Lung microvascular endothelial cell (primary cell): Measurements from ENCODE around the gene LRRC23. TPM values are rescaled to one million over a fixed set of nuclear protein-coding genes. Genes with fewer than 3 reads are reported as not detected.
"Not testable (repeated sequence)": the region's sequence is repeated elsewhere in the genome, so short reads cannot be mapped to it uniquely, and the experiment has no call there.

Experiments
- DNase-seq, 2 donors: peaks; one replicate each; pipeline versions ENCODE4 v3.0.0 to v3.0.0-alpha.2; 2010; ENCODE audit warnings: low read depth in 2 of 2
- total RNA-seq: library from RNA; depleted of rRNA; stranded (reverse); fragments of >200 nt; gene quantifications from 2 replicates; pipeline ENCODE4 v1.2.1, GENCODE V29; 2014

LRRC23 gene, protein sequence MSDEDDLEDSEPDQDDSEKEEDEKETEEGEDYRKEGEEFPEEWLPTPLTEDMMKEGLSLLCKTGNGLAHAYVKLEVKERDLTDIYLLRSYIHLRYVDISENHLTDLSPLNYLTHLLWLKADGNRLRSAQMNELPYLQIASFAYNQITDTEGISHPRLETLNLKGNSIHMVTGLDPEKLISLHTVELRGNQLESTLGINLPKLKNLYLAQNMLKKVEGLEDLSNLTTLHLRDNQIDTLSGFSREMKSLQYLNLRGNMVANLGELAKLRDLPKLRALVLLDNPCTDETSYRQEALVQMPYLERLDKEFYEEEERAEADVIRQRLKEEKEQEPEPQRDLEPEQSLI
- total RNA-seq: 1.5 and 3.4 TPM in 2 replicates

DNA sequence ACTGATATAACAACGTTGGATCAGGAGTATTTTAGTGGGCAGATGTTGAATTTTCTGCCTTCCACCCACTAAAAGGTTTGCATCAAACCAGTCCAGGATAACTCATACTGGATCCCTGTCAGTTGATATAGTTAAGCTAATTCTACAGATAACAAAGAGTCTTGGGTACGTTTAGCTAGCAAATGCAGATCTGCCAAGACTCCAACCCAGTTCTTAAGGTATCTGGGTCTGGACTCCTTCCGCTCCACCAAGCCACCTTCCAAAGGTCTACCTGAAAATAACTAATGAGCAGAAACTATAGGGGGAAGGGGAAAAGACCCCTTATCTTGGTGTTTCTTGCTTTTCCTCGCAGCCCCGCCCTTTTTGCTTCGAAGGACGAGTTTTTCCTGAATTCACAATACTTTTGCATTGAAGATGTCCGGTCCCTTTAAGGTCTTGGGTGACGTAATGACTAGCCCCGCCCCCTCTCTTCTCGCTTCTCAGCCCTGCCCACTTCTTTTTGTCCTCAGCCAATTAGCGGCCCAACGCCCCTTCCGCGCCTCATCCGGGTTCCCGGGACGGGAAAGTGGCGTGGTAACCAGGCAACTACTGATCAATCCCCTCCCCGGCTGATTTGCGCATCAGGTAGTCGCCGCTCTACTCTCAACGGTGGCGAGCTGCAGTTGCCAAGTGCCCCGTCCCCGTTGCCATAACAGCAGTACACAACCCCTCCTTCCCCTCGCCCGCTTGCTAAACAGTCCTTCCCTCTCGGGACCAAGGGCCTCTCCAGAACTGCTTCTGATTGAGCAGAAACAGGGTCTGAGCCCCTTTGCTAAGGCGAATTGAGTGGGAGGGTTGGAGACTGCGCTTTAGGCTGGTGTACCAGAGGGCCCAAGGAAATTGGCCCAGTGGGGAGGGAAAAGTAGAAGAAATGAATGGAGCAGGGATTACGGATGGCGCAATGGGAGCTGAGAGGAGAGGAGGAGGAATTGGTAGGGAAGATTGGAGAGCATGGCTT is at the start of gene LRRC23:
LRRC23 (plus strand) TSS at position 543 of the 997 bp plus-strand sequence. CDS start 812 bp downstream, outside the sequence.
- peak; percentile 93 to 96 for DNase-seq

DNA sequence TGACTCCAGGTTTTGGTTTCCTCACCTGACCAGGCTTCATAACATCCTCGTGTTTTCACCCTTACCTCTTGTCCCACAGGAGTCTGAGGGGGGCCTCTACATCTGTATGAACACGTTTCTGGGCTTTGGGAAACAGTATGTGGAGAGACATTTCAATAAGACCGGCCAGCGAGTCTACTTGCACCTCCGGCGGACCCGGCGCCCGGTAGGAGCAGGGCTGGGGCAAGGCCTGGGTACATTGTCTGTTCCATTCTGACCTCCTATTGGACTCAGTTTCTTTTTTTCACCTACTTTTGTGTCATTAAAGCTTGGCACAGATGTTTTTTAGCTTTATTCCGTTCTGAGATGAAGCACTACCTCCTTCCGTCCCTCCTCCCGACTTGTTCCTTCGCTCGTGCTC is 49.3 kb upstream of the LRRC23 start:
- no peak for DNase-seq

DNA sequence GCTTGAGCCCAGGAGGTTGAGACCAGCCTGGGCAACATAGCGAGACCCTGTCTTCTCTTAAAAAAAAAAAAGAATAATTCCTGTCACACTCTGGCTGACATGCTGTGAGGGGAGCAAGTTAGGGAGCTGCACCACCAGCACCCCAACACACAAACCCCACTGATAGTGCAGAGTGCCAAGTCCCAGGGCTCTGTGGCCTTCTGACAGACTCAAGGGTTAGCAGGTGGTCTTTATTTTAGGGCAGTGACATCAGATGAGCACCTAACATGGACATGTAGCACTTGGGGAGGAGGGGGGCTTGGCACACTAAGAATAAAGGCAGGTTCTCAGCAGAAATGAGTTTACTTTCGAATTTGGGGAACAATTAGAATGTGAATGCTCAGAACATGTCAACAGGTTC is 45.8 kb upstream of the LRRC23 start:
- no peak for DNase-seq

DNA sequence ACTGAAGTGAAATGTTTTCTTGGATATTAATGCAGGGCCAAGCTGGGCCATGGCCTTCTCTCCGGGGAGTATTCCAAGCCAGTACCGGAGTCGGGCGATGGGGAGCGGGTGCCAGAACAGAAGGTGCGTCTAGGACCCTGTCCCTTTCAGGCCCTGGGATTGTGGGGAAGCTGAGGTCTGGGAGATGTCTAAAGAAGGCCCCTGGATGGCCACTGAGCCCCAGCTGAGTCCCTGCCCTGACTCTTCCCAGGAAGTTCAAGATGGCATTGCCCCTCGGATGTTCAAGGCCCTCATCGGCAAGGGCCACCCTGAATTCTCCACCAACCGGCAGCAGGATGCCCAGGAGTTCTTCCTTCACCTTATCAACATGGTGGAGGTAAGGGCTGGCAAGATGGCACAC is 44.5 kb upstream of the LRRC23 start:
- no peak for DNase-seq

DNA sequence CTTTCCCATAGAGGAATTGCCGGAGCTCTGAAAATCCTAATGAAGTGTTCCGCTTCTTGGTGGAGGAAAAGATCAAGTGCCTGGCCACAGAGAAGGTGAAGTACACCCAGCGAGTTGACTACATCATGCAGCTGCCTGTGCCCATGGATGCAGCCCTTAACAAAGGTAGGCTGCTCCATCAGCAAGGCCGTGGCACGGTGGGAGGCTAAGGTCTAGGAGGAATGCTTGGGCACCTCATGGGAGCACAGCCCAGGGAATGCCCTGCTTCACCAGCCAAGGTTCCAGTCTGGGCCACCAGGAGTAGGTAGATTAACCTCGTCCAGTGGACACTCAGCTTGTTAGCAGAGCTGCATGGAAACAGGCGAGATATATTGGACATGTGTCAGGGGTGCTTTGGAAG is 43.7 kb upstream of the LRRC23 start:
- DNase-seq: no peak

DNA sequence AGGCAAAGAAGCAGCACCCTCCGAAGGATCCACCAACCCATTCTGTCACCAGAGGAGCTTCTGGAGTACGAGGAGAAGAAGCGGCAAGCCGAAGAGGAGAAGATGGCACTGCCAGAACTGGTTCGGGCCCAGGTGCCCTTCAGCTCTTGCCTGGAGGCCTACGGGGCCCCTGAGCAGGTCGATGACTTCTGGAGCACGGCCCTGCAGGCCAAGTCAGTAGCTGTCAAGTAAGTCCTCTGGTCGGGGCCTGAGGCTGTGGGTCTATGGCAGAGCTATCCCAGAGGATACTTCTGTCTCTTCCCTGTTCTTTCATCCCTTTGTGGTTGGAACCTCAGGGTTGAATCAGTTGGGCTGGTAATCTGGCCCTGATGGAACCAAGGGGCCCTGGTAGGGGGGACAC is 43.2 kb upstream of the LRRC23 start:
- DNase-seq: no peak

DNA sequence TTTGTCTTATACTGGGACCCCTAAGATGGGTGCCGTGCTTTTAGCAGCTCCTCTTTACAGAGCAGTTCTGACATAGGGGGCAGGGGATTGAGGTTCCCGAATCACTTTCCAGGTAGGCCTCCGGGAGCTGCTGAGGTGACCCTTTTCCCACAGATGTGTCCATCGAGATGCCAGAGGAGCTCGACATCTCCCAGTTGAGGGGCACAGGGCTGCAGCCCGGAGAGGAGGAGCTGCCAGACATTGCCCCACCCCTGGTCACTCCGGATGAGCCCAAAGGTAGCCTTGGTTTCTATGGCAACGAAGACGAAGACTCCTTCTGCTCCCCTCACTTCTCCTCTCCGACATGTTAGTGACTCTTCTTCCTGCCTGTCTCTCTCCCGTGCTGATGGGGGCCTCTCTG is 41.6 kb upstream of the LRRC23 start:
- no peak for DNase-seq

DNA sequence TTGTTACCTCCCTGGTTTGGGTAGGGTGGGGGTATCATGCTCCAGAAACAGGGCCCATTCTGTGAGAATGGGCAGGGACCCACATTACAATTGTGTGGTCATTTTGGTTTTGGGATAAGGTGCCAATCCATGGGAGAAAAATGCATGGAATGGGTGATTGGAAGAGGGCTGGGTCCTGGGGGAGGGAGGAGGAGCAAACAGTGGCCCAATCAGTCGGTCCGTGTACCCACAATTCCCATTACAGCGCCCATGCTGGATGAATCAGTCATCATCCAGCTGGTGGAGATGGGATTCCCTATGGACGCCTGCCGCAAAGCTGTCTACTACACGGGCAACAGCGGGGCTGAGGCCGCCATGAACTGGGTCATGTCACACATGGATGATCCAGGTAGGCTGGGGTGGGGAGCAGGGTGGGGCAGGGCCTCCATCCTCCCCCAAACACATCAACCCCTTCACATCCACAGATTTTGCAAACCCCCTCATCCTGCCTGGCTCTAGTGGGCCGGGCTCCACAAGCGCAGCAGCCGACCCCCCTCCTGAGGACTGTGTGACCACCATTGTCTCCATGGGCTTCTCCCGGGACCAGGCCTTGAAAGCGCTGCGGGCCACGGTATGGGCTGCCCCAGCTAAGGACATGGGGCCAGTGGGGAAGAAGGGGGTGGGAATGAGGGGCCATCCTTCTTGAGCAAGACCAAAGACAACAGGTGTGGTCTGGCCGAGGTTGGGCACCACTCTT is 40.9 kb upstream of the LRRC23 start:
- DNase-seq: no peak

DNA sequence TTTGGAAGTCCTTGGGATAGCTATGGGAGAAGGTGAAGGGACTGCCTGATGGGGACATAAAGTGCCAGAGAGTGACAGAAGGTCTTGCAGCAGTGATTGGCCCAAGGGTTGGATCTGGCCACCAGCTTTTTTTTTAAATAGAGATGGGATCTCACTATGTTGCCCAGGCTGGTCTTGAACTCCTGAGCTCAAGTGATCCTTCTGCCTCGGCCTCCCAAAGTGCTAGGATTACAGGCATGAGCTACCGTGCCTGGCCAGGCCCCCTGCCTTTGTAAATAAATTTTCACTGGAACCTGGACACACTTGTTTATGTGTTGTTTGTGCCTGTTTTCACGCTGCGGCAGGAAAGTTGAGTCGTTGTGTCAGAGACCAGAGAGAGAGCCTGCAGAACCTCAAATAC is 39.3 kb upstream of the LRRC23 start:
- not testable (repeated sequence) for DNase-seq

DNA sequence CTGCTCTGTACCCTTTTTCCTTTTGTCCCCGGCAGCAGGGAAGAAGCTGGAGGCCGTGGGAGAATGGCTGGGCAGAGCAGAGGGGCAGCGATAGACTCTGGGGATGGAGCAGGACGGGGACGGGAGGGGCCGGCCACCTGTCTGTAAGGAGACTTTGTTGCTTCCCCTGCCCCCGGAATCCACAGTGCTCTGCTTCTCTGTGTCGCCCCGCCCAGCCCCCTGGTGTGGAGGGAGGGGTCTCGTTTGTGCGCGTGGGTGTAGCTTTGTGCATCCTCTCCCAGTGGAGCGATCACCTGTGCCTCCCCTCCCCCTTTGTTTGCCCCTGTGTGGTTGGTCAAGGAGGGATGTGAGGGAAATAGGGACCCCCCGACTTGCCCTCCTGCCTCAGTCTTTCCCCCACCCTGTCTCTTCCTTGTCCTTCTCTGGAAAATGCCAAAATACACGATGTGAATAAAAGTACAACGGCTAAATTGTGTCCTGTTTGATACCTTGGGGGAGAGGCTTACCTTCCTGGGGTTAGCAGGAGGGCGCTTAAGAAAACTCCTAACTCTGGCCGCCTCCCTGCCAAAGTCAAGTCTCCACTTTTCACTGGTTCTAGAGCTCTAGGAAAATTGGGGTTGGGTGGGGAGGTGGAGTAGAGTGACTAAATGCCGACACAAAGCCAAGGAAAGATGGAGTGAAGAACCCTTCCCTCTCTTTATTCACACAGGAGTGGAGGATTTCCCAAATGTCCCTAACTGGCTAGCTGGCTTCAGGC is 38.3 kb upstream of the LRRC23 start:
- no peak for DNase-seq

DNA sequence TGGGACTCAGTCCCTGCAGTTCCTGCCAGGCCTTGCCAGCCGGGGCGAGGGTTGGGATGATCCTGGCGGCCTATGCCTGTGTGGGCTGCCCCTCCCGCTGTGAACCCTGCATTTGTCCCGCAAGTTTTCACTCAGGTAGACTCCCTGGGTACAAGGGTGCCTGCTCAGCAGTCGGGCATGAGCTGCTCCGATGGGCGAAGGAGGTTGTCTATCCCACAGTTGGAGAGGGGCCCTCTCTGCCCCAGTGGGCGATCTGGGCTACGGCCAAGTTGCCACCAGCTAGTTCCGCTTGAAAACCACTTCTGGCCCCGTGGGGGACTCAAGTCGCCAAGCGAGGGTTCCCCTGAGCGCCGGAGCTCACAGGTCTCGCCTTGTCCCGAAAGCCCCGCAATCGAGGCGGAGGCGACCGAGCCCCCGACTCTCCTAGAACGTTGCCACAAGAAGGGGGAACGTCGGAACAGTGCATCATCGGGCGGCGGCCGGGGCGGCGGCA is 37.7 kb upstream of the LRRC23 start:
- DNase-seq: no peak

DNA sequence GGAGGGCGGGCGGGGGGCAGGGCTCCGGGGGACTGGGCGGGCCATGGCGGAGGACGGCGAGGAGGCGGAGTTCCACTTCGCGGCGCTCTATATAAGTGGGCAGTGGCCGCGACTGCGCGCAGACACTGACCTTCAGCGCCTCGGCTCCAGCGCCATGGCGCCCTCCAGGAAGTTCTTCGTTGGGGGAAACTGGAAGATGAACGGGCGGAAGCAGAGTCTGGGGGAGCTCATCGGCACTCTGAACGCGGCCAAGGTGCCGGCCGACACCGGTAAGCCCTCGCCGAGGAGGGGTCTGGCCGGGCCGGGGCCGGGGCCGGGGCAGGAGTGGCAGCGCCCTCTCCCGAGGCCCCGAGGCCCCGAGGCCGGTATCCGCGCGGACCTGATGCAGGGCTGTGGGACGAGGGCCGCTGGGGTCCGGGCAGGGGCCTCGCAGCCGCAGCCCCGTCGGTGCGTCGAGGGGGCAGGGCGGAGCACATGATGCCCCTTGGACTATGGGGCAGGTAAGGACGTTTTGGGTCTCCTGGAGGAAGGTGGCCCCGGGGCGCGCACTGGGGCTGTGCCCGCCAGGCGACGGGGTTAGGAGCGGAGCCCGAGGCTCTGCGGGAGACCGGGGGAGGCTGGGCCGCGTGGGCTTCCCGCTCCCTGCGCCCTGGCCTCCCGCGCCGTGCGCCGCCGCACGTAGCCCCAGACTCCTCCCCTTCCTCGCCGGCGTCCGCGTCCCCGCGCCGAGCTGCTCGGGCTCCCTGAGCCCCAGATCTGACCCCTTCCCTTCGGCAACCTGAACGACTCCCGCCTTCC is 37.0 kb upstream of the LRRC23 start, which contains the start of gene TPI1:
TPI1 (plus strand) TSS at position 119 of the 798 bp plus-strand sequence; CDS start at position 155, 36 bp downstream.
- peak; percentile 88 to 91 for DNase-seq

DNA sequence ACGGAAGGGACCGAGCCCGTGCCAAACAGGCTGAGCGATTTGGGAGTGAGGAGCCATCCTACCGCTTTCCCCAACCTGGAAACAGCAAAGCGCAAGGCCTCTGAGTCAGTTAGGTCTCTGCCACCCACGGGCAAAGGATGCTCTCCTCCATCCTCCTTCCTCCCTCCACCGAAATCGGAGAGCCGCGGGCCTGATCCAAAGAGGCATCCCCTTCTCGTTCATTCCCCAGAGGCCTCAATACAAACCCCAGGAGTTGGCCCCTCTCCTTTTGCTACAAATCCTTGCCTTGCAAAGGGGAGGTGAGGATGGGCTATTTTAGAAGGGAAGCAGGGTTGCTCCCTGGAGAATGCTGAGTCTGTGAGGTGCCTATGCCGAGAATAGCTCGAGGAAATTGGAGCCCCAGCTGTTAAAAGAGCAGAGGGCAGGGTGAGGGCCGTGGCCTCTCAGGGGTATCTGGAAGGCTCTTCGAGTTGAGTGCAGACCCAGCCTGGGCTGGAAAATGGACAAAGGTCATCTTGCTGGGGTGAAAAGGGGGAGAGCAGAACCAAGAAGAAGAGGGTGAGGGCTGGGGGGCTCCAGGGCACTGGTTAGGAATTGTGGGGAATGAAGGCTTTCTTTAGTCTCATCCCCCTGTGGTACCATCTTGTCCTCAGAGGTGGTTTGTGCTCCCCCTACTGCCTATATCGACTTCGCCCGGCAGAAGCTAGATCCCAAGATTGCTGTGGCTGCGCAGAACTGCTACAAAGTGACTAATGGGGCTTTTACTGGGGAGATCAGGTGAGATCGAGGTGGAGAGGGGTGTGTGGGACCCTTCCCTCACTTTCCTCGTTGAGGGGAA is 36.2 kb upstream of the LRRC23 start:
- peak in 1 of 2 donors; percentile 42 for DNase-seq

DNA sequence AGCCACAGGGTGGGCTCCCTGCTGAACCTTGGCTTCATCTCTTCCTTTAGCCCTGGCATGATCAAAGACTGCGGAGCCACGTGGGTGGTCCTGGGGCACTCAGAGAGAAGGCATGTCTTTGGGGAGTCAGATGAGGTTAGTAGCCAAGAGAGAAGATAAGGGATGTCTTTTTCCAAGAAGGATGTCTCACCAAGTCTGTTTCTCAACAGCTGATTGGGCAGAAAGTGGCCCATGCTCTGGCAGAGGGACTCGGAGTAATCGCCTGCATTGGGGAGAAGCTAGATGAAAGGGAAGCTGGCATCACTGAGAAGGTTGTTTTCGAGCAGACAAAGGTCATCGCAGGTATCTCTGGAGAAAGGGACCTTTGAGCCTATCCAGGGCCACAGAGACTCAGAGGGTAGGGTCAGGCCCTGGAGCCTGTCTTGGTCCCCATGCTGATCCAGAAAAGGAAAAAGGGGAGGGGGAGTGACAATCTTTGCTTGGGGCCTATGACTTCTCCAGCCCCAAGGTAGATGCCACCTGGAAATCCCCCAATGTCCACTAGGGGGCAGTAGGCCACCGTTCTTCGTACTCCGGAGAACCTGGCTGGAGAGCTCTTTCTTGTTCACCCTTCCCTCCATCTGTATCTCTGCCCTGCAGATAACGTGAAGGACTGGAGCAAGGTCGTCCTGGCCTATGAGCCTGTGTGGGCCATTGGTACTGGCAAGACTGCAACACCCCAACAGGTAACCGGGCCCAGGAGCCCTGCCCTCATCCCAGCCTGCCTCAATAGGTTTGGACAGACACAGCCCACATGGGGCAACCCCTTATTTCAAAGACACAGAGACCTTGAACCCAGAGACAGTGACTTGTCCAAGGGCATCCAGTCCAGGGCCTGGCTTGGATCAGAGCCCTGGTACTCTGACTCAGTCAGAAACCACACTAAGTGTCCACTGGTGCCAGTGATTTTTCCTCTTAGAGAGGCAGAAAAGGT is 35.3 kb upstream of the LRRC23 start:
- DNase-seq: peak; percentile 82 to 83

DNA sequence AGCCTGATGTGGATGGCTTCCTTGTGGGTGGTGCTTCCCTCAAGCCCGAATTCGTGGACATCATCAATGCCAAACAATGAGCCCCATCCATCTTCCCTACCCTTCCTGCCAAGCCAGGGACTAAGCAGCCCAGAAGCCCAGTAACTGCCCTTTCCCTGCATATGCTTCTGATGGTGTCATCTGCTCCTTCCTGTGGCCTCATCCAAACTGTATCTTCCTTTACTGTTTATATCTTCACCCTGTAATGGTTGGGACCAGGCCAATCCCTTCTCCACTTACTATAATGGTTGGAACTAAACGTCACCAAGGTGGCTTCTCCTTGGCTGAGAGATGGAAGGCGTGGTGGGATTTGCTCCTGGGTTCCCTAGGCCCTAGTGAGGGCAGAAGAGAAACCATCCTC is 34.3 kb upstream of the LRRC23 start:
- not testable (repeated sequence) for DNase-seq

DNA sequence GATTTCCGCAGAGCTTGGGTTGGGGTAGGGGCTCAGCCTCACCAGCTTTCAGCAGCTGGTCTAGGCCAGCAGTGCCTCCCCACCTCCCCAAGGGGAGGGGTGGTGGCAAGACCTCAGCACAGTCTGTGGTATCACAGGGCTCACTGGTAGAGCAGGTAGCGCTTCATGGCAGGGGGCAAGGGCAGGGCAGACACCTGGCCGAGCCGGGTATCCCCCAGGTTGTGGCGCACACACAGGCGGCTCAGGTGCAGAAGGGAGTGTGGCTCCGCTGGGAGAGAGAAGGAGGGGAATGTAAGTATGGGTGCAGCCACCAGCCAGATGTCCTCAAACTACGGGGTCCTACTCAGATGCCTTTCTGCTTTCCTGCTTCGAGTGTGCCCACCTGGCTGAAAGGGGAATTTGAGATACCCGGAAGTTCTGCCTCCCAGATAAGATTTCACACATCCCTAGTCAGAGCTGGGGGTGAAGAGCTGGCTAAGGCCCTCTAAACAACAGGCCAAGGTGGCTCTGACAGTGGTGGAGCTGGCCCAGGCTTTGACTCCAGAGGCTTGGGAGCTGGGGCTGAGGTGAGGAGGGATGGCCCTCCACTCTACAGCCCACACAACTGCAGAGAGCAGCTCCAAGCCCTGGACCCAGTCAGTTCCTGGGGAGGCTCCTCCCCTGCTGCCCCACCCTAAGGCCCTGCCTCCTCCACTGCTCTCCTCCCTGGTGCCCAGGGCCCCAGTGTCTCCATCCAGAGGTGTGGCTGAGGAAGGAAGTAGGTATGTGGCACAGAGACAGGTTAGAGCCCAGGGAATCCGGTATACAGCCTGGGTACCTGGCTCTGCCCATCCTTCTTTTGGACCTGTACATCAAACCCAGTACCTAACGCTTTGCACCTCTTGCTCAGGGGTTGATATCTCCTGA is 33.3 kb upstream of the LRRC23 start:
- no peak for DNase-seq
